GM23248 (cell line): ENCODE results near the gene PTPN18.

ENCODE experiments used
- EZH2 ChIP-seq: fragments of 200-600 bp; sonication (generic); IDR thresholded peaks from 2 replicates; pipeline ENCODE4 v1.6.1; 2018; ENCODE audit warnings: antibody characterized with exemption, mild to moderate bottlenecking; ENCODE audit not compliant: insufficient read depth, poor library complexity, severe bottlenecking
- EZH2phosphoT487 ChIP-seq: fragments of 200-600 bp; sonication (generic); IDR thresholded peaks from 2 replicates; pipeline ENCODE4 v1.6.1; 2018; ENCODE audit warnings: antibody characterized with exemption, moderate library complexity, mild to moderate bottlenecking, low read depth; ENCODE audit not compliant: insufficient read depth

GRCh38 chr2:130342533-130343275, 13.2 kb upstream of the PTPN18 start, which contains the start of gene IMP4:
- TF ChIP-seq EZH2phosphoT487 (no peak), EZH2 (no peak)
